NCI-H1930 (cell line): ENCODE data around the gene COA7.
"Not testable (repeated sequence)": the region's sequence is repeated elsewhere in the genome, so short reads cannot be mapped to it uniquely, and the experiment has no call there.

ENCODE experiments used
- DNase-seq, 2 experiments: peaks; one replicate each; lab custom pipeline; 2025; lab: John Stamatoyannopoulos, UW

Gene COA7

GRCh38 chr1:52697795-52698674 lies at the start of gene COA7:
Gene COA7 (minus strand): TSS chr1:52698347. CDS start chr1:52698326, 21 bp downstream.
- DNase-seq = peak; percentile 73 to 88

- no peak for DNase-seq
Observed at GRCh38 chr1:52747450-52747849, 49.3 kb upstream of the COA7 start.

- DNase-seq = no peak
Observed at GRCh38 chr1:52746189-52746588, 48.0 kb upstream of the COA7 start.

GRCh38 chr1:52741259-52741658 lies 43.1 kb upstream of the COA7 start:
- DNase-seq = no peak

GRCh38 chr1:52739699-52740467 lies 41.7 kb upstream of the COA7 start:
- DNase-seq = no peak

GRCh38 chr1:52738893-52739292 lies 40.7 kb upstream of the COA7 start:
- DNase-seq = no peak

- DNase-seq = no peak
Observed at GRCh38 chr1:52738148-52738547, 40.0 kb upstream of the COA7 start.

GRCh38 chr1:52735371-52735770 lies 37.2 kb upstream of the COA7 start:
- not testable (repeated sequence) for DNase-seq

GRCh38 chr1:52733368-52733767 lies 35.2 kb upstream of the COA7 start:
- no peak for DNase-seq

- DNase-seq = no peak
Observed at GRCh38 chr1:52727956-52728656, 30.0 kb upstream of the COA7 start.

- no peak for DNase-seq
Observed at GRCh38 chr1:52727114-52727586, 29.0 kb upstream of the COA7 start.

- peak; percentile 78 to 88 for DNase-seq
Observed at GRCh38 chr1:52726265-52727113, 28.3 kb upstream of the COA7 start, which contains the start of gene ZYG11B. Gene ZYG11B (plus strand): TSS chr1:52726453. CDS start chr1:52726654, 201 bp downstream.

GRCh38 chr1:52725903-52726264 lies 27.7 kb upstream of the COA7 start:
- no peak for DNase-seq

GRCh38 chr1:52723260-52723659 lies 25.1 kb upstream of the COA7 start:
- no peak for DNase-seq

GRCh38 chr1:52715296-52715695 lies 17.1 kb upstream of the COA7 start:
- not testable (repeated sequence) for DNase-seq

- DNase-seq = no peak
Observed at GRCh38 chr1:52713590-52713989, 15.4 kb upstream of the COA7 start.

- no peak for DNase-seq
Observed at GRCh38 chr1:52709016-52709415, 10.9 kb upstream of the COA7 start.

- no peak for DNase-seq
Observed at GRCh38 chr1:52707927-52708655, 9.9 kb upstream of the COA7 start.

GRCh38 chr1:52706941-52707926 lies 9.1 kb upstream of the COA7 start:
- DNase-seq = no peak
